ENCODE data around the gene RASA3. TPM values are rescaled to one million over a fixed set of nuclear protein-coding genes. Genes with fewer than 3 reads are reported as not detected.
A peak's percentile ranks its signal among the peaks of the same experiment; 100 is the strongest.

The RASA3 gene, protein sequence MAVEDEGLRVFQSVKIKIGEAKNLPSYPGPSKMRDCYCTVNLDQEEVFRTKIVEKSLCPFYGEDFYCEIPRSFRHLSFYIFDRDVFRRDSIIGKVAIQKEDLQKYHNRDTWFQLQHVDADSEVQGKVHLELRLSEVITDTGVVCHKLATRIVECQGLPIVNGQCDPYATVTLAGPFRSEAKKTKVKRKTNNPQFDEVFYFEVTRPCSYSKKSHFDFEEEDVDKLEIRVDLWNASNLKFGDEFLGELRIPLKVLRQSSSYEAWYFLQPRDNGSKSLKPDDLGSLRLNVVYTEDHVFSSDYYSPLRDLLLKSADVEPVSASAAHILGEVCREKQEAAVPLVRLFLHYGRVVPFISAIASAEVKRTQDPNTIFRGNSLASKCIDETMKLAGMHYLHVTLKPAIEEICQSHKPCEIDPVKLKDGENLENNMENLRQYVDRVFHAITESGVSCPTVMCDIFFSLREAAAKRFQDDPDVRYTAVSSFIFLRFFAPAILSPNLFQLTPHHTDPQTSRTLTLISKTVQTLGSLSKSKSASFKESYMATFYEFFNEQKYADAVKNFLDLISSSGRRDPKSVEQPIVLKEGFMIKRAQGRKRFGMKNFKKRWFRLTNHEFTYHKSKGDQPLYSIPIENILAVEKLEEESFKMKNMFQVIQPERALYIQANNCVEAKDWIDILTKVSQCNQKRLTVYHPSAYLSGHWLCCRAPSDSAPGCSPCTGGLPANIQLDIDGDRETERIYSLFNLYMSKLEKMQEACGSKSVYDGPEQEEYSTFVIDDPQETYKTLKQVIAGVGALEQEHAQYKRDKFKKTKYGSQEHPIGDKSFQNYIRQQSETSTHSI
- total RNA-seq (2021; ENCODE audit: unreplicated experiment) = 18.6 TPM
- polyA plus RNA-seq (2012) = 14.8 and 15.2 TPM in 2 replicates
- percentile 56 among the genes with signal in this experiment for Bru-seq, nascent RNA
- percentile 61 among the genes with signal in this experiment for BruChase-seq, experiment 1, labeled RNA remaining after a 6-hour chase
- percentile 52 among the genes with signal in this experiment for BruChase-seq, experiment 2, labeled RNA remaining after a 2-hour chase
- long read RNA-seq, full-length matches to known transcripts = 15 of 36 reads
- long read RNA-seq, partial matches to known transcripts = 11 of 36 reads
- long read RNA-seq, other reads (novel, unspliced or antisense) = 10 of 36 reads

DNA sequence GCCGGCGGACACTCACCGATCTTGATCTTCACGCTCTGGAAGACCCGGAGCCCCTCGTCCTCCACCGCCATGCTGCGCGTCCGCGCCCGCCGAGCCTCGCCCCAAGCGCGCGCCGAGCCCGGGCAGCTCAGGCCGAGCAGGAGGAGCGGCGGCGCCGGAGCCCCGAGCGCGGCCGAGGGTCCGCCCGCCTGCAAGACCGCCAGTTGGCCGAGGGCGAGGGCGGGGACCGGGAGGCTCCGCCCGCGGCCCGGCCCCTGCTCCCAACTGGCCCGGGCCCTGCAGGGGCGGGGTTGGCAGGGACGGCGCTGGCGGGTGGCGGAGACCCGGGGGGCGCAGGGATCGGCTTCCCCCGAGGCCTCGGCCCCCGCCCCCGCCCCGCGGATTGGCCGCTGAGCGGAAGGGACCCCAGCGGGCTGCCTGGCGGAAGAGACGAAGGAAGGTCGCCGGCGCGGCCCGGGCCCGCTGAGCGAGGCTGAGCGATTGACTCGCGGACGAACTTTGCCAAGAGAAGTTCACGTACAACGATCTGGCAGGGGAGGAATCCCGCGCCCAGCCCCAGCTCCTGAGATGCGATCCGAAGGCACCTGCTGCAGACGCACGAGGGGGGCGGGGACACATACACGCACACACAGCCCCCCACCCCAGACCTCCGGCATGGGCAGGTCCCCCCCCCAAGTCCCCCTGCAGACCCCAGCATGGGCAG is at the start of gene RASA3:
Gene RASA3, minus strand, starts transcription at position 205 of the 703 bp plus-strand sequence. Its CDS starts 134 bp downstream, at position 71.
- no peak within 1 kb of the TSS for H2AFZ ChIP-seq (ENCODE audit: low read depth, low read length, poor library complexity, severe bottlenecking)
- peak within 1 kb of the TSS; percentile 82 for H3K4me3 ChIP-seq (replicated peaks in 1 of 2; ENCODE audit: low read depth in 1 of 2, low read length in 2 of 2)
- ChIA-PET CTCF (no interaction called here), RAD21 (ENCODE audit: low non-redundant PET in 1 of 2, low total read pairs in 2 of 2, uncharacterized antibody in 2 of 2, unreplicated experiment in 2 of 2) (no interaction called here), POLR2A (no interaction called here)
- no peaks in the 10 kb centered on the region for H3K27me3 ChIP-seq (ENCODE audit: insufficient read depth, low read length)
- no peaks in the 10 kb centered on the region for H3K9me2 ChIP-seq (ENCODE audit: insufficient read depth)
- peak; percentile 38 for DNase-seq (ENCODE audit: low read depth, low spot score)
- ATAC-seq = peak; percentile 90
- peak within 1 kb of the TSS; percentile 94 for H3K4me2 ChIP-seq (ENCODE audit: low read length)
- no peaks in the 10 kb centered on the region for H3K9me3 ChIP-seq (ENCODE audit: control insufficient read depth in 1 of 2, insufficient read depth in 1 of 2, low read depth in 1 of 2, low read length in 2 of 2)
- peaks cover 30 to 41% of the 10 kb centered on the region in 2 experiments for H3K4me1 ChIP-seq (ENCODE audit: control insufficient read depth in 1 of 2, insufficient read depth in 2 of 2, low read length in 2 of 2)
- peak within 1 kb of the TSS; percentile 39 for H3K27ac ChIP-seq (ENCODE audit: low read depth, low read length)
- peaks cover 45% of the 10 kb centered on the region for H3K79me2 ChIP-seq (ENCODE audit: insufficient read depth, low read length)
- H4K20me1 ChIP-seq (ENCODE audit: insufficient read depth) = no peaks in the 10 kb centered on the region
- H3K36me3 ChIP-seq (ENCODE audit: control insufficient read depth in 1 of 2, insufficient read depth in 2 of 2, low read length in 2 of 2) = no peaks in the 10 kb centered on the region
- TF ChIP-seq, protein P1, sequence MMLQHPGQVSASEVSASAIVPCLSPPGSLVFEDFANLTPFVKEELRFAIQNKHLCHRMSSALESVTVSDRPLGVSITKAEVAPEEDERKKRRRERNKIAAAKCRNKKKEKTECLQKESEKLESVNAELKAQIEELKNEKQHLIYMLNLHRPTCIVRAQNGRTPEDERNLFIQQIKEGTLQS (IDR thresholded peaks at IDR 0.05) = no peak
- TF ChIP-seq, protein P2, sequence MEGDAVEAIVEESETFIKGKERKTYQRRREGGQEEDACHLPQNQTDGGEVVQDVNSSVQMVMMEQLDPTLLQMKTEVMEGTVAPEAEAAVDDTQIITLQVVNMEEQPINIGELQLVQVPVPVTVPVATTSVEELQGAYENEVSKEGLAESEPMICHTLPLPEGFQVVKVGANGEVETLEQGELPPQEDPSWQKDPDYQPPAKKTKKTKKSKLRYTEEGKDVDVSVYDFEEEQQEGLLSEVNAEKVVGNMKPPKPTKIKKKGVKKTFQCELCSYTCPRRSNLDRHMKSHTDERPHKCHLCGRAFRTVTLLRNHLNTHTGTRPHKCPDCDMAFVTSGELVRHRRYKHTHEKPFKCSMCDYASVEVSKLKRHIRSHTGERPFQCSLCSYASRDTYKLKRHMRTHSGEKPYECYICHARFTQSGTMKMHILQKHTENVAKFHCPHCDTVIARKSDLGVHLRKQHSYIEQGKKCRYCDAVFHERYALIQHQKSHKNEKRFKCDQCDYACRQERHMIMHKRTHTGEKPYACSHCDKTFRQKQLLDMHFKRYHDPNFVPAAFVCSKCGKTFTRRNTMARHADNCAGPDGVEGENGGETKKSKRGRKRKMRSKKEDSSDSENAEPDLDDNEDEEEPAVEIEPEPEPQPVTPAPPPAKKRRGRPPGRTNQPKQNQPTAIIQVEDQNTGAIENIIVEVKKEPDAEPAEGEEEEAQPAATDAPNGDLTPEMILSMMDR (IDR thresholded peaks at IDR 0.05 in 2 of 3, conservative IDR thresholded peaks at IDR 0.05 in 1 of 3; ENCODE audit: borderline replicate concordance in 1 of 3, insufficient read depth in 1 of 3, low read depth in 2 of 3, low read length in 2 of 3) = no peak
- TF ChIP-seq POLR2AphosphoS5 (IDR thresholded peaks at IDR 0.05; ENCODE audit: low read depth, low read length) = peak; percentile 80
- TF ChIP-seq EZH2 (IDR thresholded peaks at IDR 0.05) = no peak
- TF ChIP-seq SRF (IDR thresholded peaks at IDR 0.05; ENCODE audit: low read depth) = no peak
- TF ChIP-seq EZH2phosphoT487 (IDR thresholded peaks at IDR 0.05; ENCODE audit: borderline replicate concordance) = no peak
- peak; percentile 39 for TF ChIP-seq POLR2A (IDR thresholded peaks at IDR 0.05; ENCODE audit: borderline replicate concordance, extremely low read depth, insufficient read depth, insufficient read length)
- no peak for TF ChIP-seq ELF1 (IDR thresholded peaks at IDR 0.05; ENCODE audit: borderline replicate concordance, low read depth)
- no peak for TF ChIP-seq RAD21 (IDR thresholded peaks at IDR 0.05; ENCODE audit: low read depth)
- TF ChIP-seq YY1 (IDR thresholded peaks at IDR 0.05; ENCODE audit: extremely low read depth, insufficient replicate concordance, low read depth, low read length) = no peak
- TF ChIP-seq TCF7L2 (IDR thresholded peaks at IDR 0.05; ENCODE audit: borderline replicate concordance, extremely low read depth, insufficient read depth, insufficient read length) = no peak
- no peak for TF ChIP-seq CEBPB (IDR thresholded peaks at IDR 0.05; ENCODE audit: low read depth)
- no peak for TF ChIP-seq EGR1 (IDR thresholded peaks at IDR 0.05; ENCODE audit: low read depth)
- intact Hi-C loops (cut with micrococcal nuclease) = no loop called here
- BruUV-seq (replicated peaks) = no TSS peak
- H3K9ac ChIP-seq (ENCODE audit: low read length) = peak within 1 kb of the TSS; percentile 80

Measured in HCT116 (cell line).